ENCODE measurements around the gene SMARCAD1.
"Not testable (repeated sequence)": the region's sequence is repeated elsewhere in the genome, so short reads cannot be mapped to it uniquely, and the experiment has no call there.

SMARCAD1 gene

GRCh38 chr4:94329933-94330332 lies 122.3 kb downstream of the SMARCAD1 start:
- Histone ChIP-seq H3K4me3 (ENCODE audit: extremely low read depth, insufficient read depth, low read length, poor library complexity, severe bottlenecking) (no peak overlapping the region), H3K27ac (ENCODE audit: low read depth, low read length, severe bottlenecking) (no peak overlapping the region), H3K4me1 (ENCODE audit: control insufficient read depth, insufficient read depth, low read length, poor library complexity, severe bottlenecking) (no peaks in the 10 kb centered on the region), H3K36me3 (ENCODE audit: control insufficient read depth, insufficient read depth, low read length) (no peaks in the 10 kb centered on the region), H3K9me3 (ENCODE audit: control insufficient read depth, low read length) (peaks cover 11% of the 10 kb centered on the region)
- WGBS, 2 experiments (ENCODE audit: insufficient coverage in 2 of 2), result 88 to 91% methylated on average over 1 of the region's 1 CpG

GRCh38 chr4:94332983-94333590 lies 125.4 kb downstream of the SMARCAD1 start:
- Histone ChIP-seq H3K9me3 (ENCODE audit: control insufficient read depth, low read length) (no peaks in the 10 kb centered on the region), H3K4me3 (ENCODE audit: extremely low read depth, insufficient read depth, low read length, poor library complexity, severe bottlenecking) (no peak overlapping the region), H3K4me1 (ENCODE audit: control insufficient read depth, insufficient read depth, low read length, poor library complexity, severe bottlenecking) (no peaks in the 10 kb centered on the region), H3K27ac (ENCODE audit: low read depth, low read length, severe bottlenecking) (no peak overlapping the region), H3K36me3 (ENCODE audit: control insufficient read depth, insufficient read depth, low read length) (no peaks in the 10 kb centered on the region)
- WGBS, 2 experiments (ENCODE audit: insufficient coverage in 2 of 2), result 68% methylated on average over 2 of the region's 5 CpGs; no CpG with 5 or more reads in 1 of the 2 experiments

- H3K4me3 ChIP-seq (ENCODE audit: extremely low read depth, insufficient read depth, low read length, poor library complexity, severe bottlenecking), result no peak overlapping the region
- H3K36me3 ChIP-seq (ENCODE audit: control insufficient read depth, insufficient read depth, low read length), result no peaks in the 10 kb centered on the region
- H3K27ac ChIP-seq (ENCODE audit: low read depth, low read length, severe bottlenecking), result no peak overlapping the region
- H3K9me3 ChIP-seq (ENCODE audit: control insufficient read depth, low read length), result no peaks in the 10 kb centered on the region
- 63 to 91% methylated on average over 1 to 2 of the region's 3 CpGs for WGBS, 2 experiments (ENCODE audit: insufficient coverage in 2 of 2)
- no peaks in the 10 kb centered on the region for H3K4me1 ChIP-seq (ENCODE audit: control insufficient read depth, insufficient read depth, low read length, poor library complexity, severe bottlenecking)
These were observed 126.2 kb downstream of the SMARCAD1 start for GRCh38 chr4:94333866-94334265.

GRCh38 chr4:94334476-94334875 lies 126.8 kb downstream of the SMARCAD1 start:
- H3K9me3 ChIP-seq (ENCODE audit: control insufficient read depth, low read length), result no peaks in the 10 kb centered on the region
- H3K4me3 ChIP-seq (ENCODE audit: extremely low read depth, insufficient read depth, low read length, poor library complexity, severe bottlenecking), result no peak overlapping the region
- no peaks in the 10 kb centered on the region for H3K36me3 ChIP-seq (ENCODE audit: control insufficient read depth, insufficient read depth, low read length)
- WGBS, 2 experiments (ENCODE audit: insufficient coverage in 2 of 2), result no CpG with 5 or more reads among the region's 2 CpGs
- no peaks in the 10 kb centered on the region for H3K4me1 ChIP-seq (ENCODE audit: control insufficient read depth, insufficient read depth, low read length, poor library complexity, severe bottlenecking)
- no peak overlapping the region for H3K27ac ChIP-seq (ENCODE audit: low read depth, low read length, severe bottlenecking)

GRCh38 chr4:94334962-94335361 lies 127.3 kb downstream of the SMARCAD1 start:
- Histone ChIP-seq H3K27ac (ENCODE audit: low read depth, low read length, severe bottlenecking) (no peak overlapping the region), H3K4me3 (ENCODE audit: extremely low read depth, insufficient read depth, low read length, poor library complexity, severe bottlenecking) (no peak overlapping the region), H3K9me3 (ENCODE audit: control insufficient read depth, low read length) (no peaks in the 10 kb centered on the region), H3K4me1 (ENCODE audit: control insufficient read depth, insufficient read depth, low read length, poor library complexity, severe bottlenecking) (no peaks in the 10 kb centered on the region), H3K36me3 (ENCODE audit: control insufficient read depth, insufficient read depth, low read length) (no peaks in the 10 kb centered on the region)
- WGBS, 2 experiments (ENCODE audit: insufficient coverage in 2 of 2), result 80 to 90% methylated on average over 1 to 2 of the region's 3 CpGs

GRCh38 chr4:94336303-94336702 lies 128.6 kb downstream of the SMARCAD1 start:
- Histone ChIP-seq H3K4me3 (ENCODE audit: extremely low read depth, insufficient read depth, low read length, poor library complexity, severe bottlenecking) (no peak overlapping the region), H3K27ac (ENCODE audit: low read depth, low read length, severe bottlenecking) (no peak overlapping the region), H3K4me1 (ENCODE audit: control insufficient read depth, insufficient read depth, low read length, poor library complexity, severe bottlenecking) (no peaks in the 10 kb centered on the region), H3K36me3 (ENCODE audit: control insufficient read depth, insufficient read depth, low read length) (no peaks in the 10 kb centered on the region), H3K9me3 (ENCODE audit: control insufficient read depth, low read length) (no peaks in the 10 kb centered on the region)
- 90 to 100% methylated on average over 1 of the region's 3 CpGs for WGBS, 2 experiments (ENCODE audit: insufficient coverage in 2 of 2)

- H3K27ac ChIP-seq (ENCODE audit: low read depth, low read length, severe bottlenecking); H3K36me3 ChIP-seq (ENCODE audit: control insufficient read depth, insufficient read depth, low read length); H3K4me3 ChIP-seq (ENCODE audit: extremely low read depth, insufficient read depth, low read length, poor library complexity, severe bottlenecking); H3K4me1 ChIP-seq (ENCODE audit: control insufficient read depth, insufficient read depth, low read length, poor library complexity, severe bottlenecking); H3K9me3 ChIP-seq (ENCODE audit: control insufficient read depth, low read length): not testable (repeated sequence)
- 93% methylated on average over 2 of the region's 5 CpGs; no CpG with 5 or more reads in 1 of the 2 experiments for WGBS, 2 experiments (ENCODE audit: insufficient coverage in 2 of 2)
These were observed 129.1 kb downstream of the SMARCAD1 start for GRCh38 chr4:94336791-94337190.

- Histone ChIP-seq H3K9me3 (ENCODE audit: control insufficient read depth, low read length) (no peaks in the 10 kb centered on the region), H3K4me3 (ENCODE audit: extremely low read depth, insufficient read depth, low read length, poor library complexity, severe bottlenecking) (no peak overlapping the region), H3K36me3 (ENCODE audit: control insufficient read depth, insufficient read depth, low read length) (no peaks in the 10 kb centered on the region), H3K4me1 (ENCODE audit: control insufficient read depth, insufficient read depth, low read length, poor library complexity, severe bottlenecking) (peaks cover 3% of the 10 kb centered on the region), H3K27ac (ENCODE audit: low read depth, low read length, severe bottlenecking) (no peak overlapping the region)
- 100% methylated on average over 2 of the region's 4 CpGs; no CpG with 5 or more reads in 1 of the 2 experiments for WGBS, 2 experiments (ENCODE audit: insufficient coverage in 2 of 2)
These were observed 131.2 kb downstream of the SMARCAD1 start for GRCh38 chr4:94338681-94339351.

- 87 to 95% methylated on average over 4 to 9 of the region's 9 CpGs for WGBS, 2 experiments (ENCODE audit: insufficient coverage in 2 of 2)
- H3K9me3 ChIP-seq (ENCODE audit: control insufficient read depth, low read length), result no peaks in the 10 kb centered on the region
- H3K4me3 ChIP-seq (ENCODE audit: extremely low read depth, insufficient read depth, low read length, poor library complexity, severe bottlenecking), result no peak overlapping the region
- no peak overlapping the region for H3K27ac ChIP-seq (ENCODE audit: low read depth, low read length, severe bottlenecking)
- H3K4me1 ChIP-seq (ENCODE audit: control insufficient read depth, insufficient read depth, low read length, poor library complexity, severe bottlenecking), result peaks cover 3% of the 10 kb centered on the region
- H3K36me3 ChIP-seq (ENCODE audit: control insufficient read depth, insufficient read depth, low read length), result no peaks in the 10 kb centered on the region
These were observed 132.1 kb downstream of the SMARCAD1 start for GRCh38 chr4:94339779-94340178.

All from mesodermal cell (in vitro differentiated cells).